OCI-LY7 (cell line): ENCODE results near the gene CIB4. TPM values are rescaled to one million over a fixed set of nuclear protein-coding genes. Genes with fewer than 3 reads are reported as not detected.
"Not testable (repeated sequence)": the region's sequence is repeated elsewhere in the genome, so short reads cannot be mapped to it uniquely, and the experiment has no call there.

Source experiments
- BruUV-seq: library from RNA; stranded (reverse); fragments of 400-500 nt; replicated peaks from 2 replicates; lab custom pipeline; 2021; lab: Mats Ljungman, UMichigan
- CTCF ChIA-PET: fragments of 300-600 bp; sonication (Branson Sonifier 250); formaldehyde crosslinking; loops from one replicate; lab custom pipeline; 2022; ENCODE audit warnings: antibody characterized with exemption; ENCODE audit not compliant: unreplicated experiment; lab: Charles Lee
- POLR2A ChIA-PET: fragments of 300-600 bp; sonication (Branson Sonifier 250); formaldehyde crosslinking; loops from one replicate; lab custom pipeline; 2022; ENCODE audit warnings: antibody characterized with exemption; lab: Charles Lee
- DNase-seq: peaks from one replicate; pipeline ENCODE4 v3.0.0-alpha.2; 2015; ENCODE audit warnings: low spot score
- H2AFZ ChIP-seq: fragments of 200-600 bp; sonication (generic), shearing (Covaris generic); 2 replicates; pipeline ENCODE4 v1.6.1; 2014; ENCODE audit warnings: mild to moderate bottlenecking, antibody characterized with exemption, low read length, moderate library complexity
- H3K27ac ChIP-seq: fragments of 200-600 bp; sonication (generic); 2 replicates; pipeline ENCODE4 v1.5.1; 2014; ENCODE audit warnings: mixed run types, low read depth, mild to moderate bottlenecking, moderate library complexity, low read length, inconsistent platforms; ENCODE audit not compliant: poor library complexity, severe bottlenecking
- H3K36me3 ChIP-seq: fragments of 200-600 bp; sonication (generic); 2 replicates; pipeline ENCODE4 v1.6.1; 2014; ENCODE audit warnings: mild to moderate bottlenecking, antibody characterized with exemption, low read length, moderate library complexity, mixed read lengths; ENCODE audit not compliant: insufficient read depth
- H3K4me1 ChIP-seq: fragments of 200-600 bp; sonication (generic); 2 replicates; pipeline ENCODE4 v1.5.1; 2014; ENCODE audit warnings: mild to moderate bottlenecking, low read length; ENCODE audit not compliant: insufficient read depth, poor library complexity, severe bottlenecking
- H3K4me2 ChIP-seq: fragments of 200-600 bp; sonication (generic); 2 replicates; pipeline ENCODE4 v1.6.1; 2014; ENCODE audit warnings: mild to moderate bottlenecking, low read length
- H3K4me3 ChIP-seq: fragments of 200-600 bp; sonication (generic); 2 replicates; pipeline ENCODE4 v1.5.1; 2014; ENCODE audit warnings: mild to moderate bottlenecking, low read depth, low read length; ENCODE audit not compliant: poor library complexity, severe bottlenecking
- H3K79me2 ChIP-seq: fragments of 200-600 bp; sonication (generic); 2 replicates; pipeline ENCODE4 v1.6.1; 2016; ENCODE audit warnings: low read depth, mild to moderate bottlenecking, low read length, moderate library complexity, mixed read lengths; ENCODE audit not compliant: insufficient read depth
- H3K9me2 ChIP-seq: fragments of 200-600 bp; sonication (generic); 2 replicates; pipeline ENCODE4 v1.6.1; 2016; ENCODE audit warnings: mild to moderate bottlenecking, low read length, mixed read lengths; ENCODE audit not compliant: insufficient read depth
- H3K9me3 ChIP-seq: fragments of 200-600 bp; sonication (generic); 2 replicates; pipeline ENCODE4 v1.6.1; 2014; ENCODE audit warnings: mild to moderate bottlenecking, mixed run types, low read length, mixed read lengths
- H4K20me1 ChIP-seq: fragments of 200-600 bp; sonication (generic); 2 replicates; pipeline ENCODE4 v1.6.1; 2014; ENCODE audit warnings: mild to moderate bottlenecking, antibody characterized with exemption, low read length, moderate library complexity, mixed read lengths; ENCODE audit not compliant: insufficient read depth
- EZH2phosphoT487 ChIP-seq: fragments of 200-600 bp; sonication (generic); IDR thresholded peaks from 2 replicates; pipeline ENCODE4 v1.6.1; 2018; ENCODE audit warnings: low read depth, borderline replicate concordance, mild to moderate bottlenecking, mixed run types, antibody characterized with exemption, low read length, moderate library complexity, mixed read lengths
- intact Hi-C: fragments of 100-400 bp; cut with micrococcal nuclease; formaldehyde crosslinking; loops from one replicate; pipeline ENCODE4 v1.10.0; 2022; ENCODE audit not compliant: unreplicated experiment
- total RNA-seq, 2 experiments: library from RNA; depleted of rRNA in 1 of 2; stranded (reverse); fragments of >200 nt in 1 of 2; shearing (Covaris generic) in 1 of 2; gene quantifications; 2 replicates each; pipeline ENCODE4 v1.2.3, GENCODE V29; 2014 to 2022
- TF ChIP-seq, protein P1 (sequence below): fragments of 200-600 bp; sonication (generic); conservative IDR thresholded peaks from 2 replicates; pipeline ENCODE4 v1.5.1; 2014; ENCODE audit warnings: mild to moderate bottlenecking, antibody characterized with exemption, low read length, moderate library complexity, mixed read lengths

Gene CIB4
- total RNA-seq, 2 experiments from 2014 or later, result not detected

GRCh38 chr2:26655611-26656195, 14.5 kb upstream of the CIB4 start:
- POLR2A ChIA-PET, result no interaction called here
- no peaks in the 10 kb centered on the region for H3K36me3 ChIP-seq
- H3K4me3 ChIP-seq, result no peak overlapping the region
- TF ChIP-seq, protein P1, sequence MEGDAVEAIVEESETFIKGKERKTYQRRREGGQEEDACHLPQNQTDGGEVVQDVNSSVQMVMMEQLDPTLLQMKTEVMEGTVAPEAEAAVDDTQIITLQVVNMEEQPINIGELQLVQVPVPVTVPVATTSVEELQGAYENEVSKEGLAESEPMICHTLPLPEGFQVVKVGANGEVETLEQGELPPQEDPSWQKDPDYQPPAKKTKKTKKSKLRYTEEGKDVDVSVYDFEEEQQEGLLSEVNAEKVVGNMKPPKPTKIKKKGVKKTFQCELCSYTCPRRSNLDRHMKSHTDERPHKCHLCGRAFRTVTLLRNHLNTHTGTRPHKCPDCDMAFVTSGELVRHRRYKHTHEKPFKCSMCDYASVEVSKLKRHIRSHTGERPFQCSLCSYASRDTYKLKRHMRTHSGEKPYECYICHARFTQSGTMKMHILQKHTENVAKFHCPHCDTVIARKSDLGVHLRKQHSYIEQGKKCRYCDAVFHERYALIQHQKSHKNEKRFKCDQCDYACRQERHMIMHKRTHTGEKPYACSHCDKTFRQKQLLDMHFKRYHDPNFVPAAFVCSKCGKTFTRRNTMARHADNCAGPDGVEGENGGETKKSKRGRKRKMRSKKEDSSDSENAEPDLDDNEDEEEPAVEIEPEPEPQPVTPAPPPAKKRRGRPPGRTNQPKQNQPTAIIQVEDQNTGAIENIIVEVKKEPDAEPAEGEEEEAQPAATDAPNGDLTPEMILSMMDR, result no peak
- no peak for TF ChIP-seq EZH2phosphoT487
- no peak overlapping the region for H3K27ac ChIP-seq
- no peaks in the 10 kb centered on the region for H3K9me2 ChIP-seq
- intact Hi-C loops, result no loop called here
- no peaks in the 10 kb centered on the region for H4K20me1 ChIP-seq
- H3K9me3 ChIP-seq, result no peaks in the 10 kb centered on the region
- H3K4me2 ChIP-seq, result no peak overlapping the region
- H3K79me2 ChIP-seq, result no peaks in the 10 kb centered on the region
- BruUV-seq, result no TSS peak
- no peak for DNase-seq
- CTCF ChIA-PET, result no interaction called here
- no peak overlapping the region for H2AFZ ChIP-seq
- H3K4me1 ChIP-seq, result no peaks in the 10 kb centered on the region

- H3K27ac ChIP-seq, BruUV-seq, H3K79me2 ChIP-seq, POLR2A ChIA-PET, DNase-seq, H3K4me1 ChIP-seq, H3K4me3 ChIP-seq, H3K9me3 ChIP-seq, H3K4me2 ChIP-seq, H2AFZ ChIP-seq, H3K9me2 ChIP-seq, intact Hi-C loops, H4K20me1 ChIP-seq, H3K36me3 ChIP-seq, CTCF ChIA-PET: not testable (repeated sequence)
Measured at GRCh38 chr2:26655120-26655519, 14.0 kb upstream of the CIB4 start.

- Histone ChIP-seq H2AFZ (no peak overlapping the region), H3K4me2 (no peak overlapping the region), H4K20me1 (no peaks in the 10 kb centered on the region), H3K79me2 (no peaks in the 10 kb centered on the region), H3K9me2 (no peaks in the 10 kb centered on the region), H3K4me3 (no peak overlapping the region), H3K4me1 (no peaks in the 10 kb centered on the region), H3K9me3 (no peaks in the 10 kb centered on the region), H3K36me3 (no peaks in the 10 kb centered on the region), H3K27ac (no peak overlapping the region)
- ChIA-PET POLR2A (interaction anchor here (0.6 kb wide), 1 partner anchor 57 kb away, joined by 3 read pairs; no protein-coding TSS in a partner anchor), CTCF (no interaction called here)
- TF ChIP-seq, protein P1, result no peak
- no peak for TF ChIP-seq EZH2phosphoT487
- BruUV-seq, result no TSS peak
- intact Hi-C loops, result no loop called here
- DNase-seq, result no peak
Measured at GRCh38 chr2:26654061-26654340, 12.8 kb upstream of the CIB4 start.
